Gastroesophageal sphincter (tissue), 3 donors: ENCODE data around the gene FHIT.

Experiments
- POLR2A ChIP-seq, 2 donors: fragments of 450-650 bp; IDR thresholded peaks; one replicate each; pipeline ENCODE4 v1.6.1; 2017; ENCODE audit warnings: antibody characterized with exemption in 2 of 2, mild to moderate bottlenecking in 2 of 2, moderate library complexity in 1 of 2
- POLR2AphosphoS5 ChIP-seq: sonication (generic); formaldehyde crosslinking; IDR thresholded peaks from one replicate; pipeline ENCODE4 v1.6.1; 2017; ENCODE audit warnings: antibody characterized with exemption
- TF ChIP-seq, protein P1 (sequence below), 4 experiments: fragments of 200-600 bp in 2 of 4; fragments of 450-650 bp in 2 of 4; sonication (generic) in 1 of 4; IDR thresholded peaks; one replicate each; pipeline ENCODE4 v1.5.1; 2017 to 2019; ENCODE audit warnings: antibody characterized with exemption in 4 of 4, mild to moderate bottlenecking in 2 of 4, moderate library complexity in 2 of 4

DNA sequence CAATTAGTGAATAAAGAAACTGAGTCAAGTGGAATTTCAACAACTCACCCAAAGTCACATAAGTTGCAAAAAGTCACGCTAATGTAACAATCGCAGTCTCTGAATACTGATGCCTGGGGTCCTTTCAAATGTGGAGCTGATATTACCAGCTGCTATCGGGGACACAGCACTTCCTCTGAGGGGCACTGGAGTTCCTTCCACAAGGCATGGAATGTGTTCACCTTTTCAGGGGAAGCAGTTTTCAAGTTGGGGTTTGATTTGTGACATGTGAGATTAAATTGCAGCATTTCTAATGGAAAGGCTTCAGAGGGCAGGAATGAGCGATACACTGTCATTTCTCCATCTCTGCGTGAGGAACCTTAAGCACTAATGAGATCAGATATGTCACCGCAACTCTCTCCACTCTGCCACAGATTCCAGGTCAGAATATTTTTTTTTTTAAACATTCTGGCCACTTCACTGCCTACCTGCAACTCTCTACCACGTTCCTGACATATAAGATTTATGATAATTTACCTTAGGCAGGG lies 1394.3 kb downstream of the FHIT start:
- TF ChIP-seq POLR2AphosphoS5: no peak
- no peak for TF ChIP-seq POLR2A (IDR thresholded peaks at IDR 0.05)
- TF ChIP-seq, protein P1, sequence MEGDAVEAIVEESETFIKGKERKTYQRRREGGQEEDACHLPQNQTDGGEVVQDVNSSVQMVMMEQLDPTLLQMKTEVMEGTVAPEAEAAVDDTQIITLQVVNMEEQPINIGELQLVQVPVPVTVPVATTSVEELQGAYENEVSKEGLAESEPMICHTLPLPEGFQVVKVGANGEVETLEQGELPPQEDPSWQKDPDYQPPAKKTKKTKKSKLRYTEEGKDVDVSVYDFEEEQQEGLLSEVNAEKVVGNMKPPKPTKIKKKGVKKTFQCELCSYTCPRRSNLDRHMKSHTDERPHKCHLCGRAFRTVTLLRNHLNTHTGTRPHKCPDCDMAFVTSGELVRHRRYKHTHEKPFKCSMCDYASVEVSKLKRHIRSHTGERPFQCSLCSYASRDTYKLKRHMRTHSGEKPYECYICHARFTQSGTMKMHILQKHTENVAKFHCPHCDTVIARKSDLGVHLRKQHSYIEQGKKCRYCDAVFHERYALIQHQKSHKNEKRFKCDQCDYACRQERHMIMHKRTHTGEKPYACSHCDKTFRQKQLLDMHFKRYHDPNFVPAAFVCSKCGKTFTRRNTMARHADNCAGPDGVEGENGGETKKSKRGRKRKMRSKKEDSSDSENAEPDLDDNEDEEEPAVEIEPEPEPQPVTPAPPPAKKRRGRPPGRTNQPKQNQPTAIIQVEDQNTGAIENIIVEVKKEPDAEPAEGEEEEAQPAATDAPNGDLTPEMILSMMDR (IDR thresholded peaks at IDR 0.05): no peak
